ENCODE results near the gene PPARD.

PPARD gene

GRCh38 chr6:35309611-35310264, 32.6 kb upstream of the PPARD start:
- Histone ChIP-seq H3K27me3 (ENCODE audit: insufficient read depth, poor library complexity, severe bottlenecking) (no peaks in the 10 kb centered on the region), H3K4me3 (replicated peaks; ENCODE audit: insufficient read depth, low read length) (no peak overlapping the region), H3K27ac (replicated peaks) (no peak overlapping the region)
- DNase-seq (ENCODE audit: low read depth in 1 of 2, low spot score in 1 of 2): no peak
- TF ChIP-seq GABPA (IDR thresholded peaks at IDR 0.05; ENCODE audit: low read depth): no peak
- TF ChIP-seq POLR2AphosphoS5 (IDR thresholded peaks at IDR 0.05; ENCODE audit: low read depth): no peak
- TF ChIP-seq, protein P1, sequence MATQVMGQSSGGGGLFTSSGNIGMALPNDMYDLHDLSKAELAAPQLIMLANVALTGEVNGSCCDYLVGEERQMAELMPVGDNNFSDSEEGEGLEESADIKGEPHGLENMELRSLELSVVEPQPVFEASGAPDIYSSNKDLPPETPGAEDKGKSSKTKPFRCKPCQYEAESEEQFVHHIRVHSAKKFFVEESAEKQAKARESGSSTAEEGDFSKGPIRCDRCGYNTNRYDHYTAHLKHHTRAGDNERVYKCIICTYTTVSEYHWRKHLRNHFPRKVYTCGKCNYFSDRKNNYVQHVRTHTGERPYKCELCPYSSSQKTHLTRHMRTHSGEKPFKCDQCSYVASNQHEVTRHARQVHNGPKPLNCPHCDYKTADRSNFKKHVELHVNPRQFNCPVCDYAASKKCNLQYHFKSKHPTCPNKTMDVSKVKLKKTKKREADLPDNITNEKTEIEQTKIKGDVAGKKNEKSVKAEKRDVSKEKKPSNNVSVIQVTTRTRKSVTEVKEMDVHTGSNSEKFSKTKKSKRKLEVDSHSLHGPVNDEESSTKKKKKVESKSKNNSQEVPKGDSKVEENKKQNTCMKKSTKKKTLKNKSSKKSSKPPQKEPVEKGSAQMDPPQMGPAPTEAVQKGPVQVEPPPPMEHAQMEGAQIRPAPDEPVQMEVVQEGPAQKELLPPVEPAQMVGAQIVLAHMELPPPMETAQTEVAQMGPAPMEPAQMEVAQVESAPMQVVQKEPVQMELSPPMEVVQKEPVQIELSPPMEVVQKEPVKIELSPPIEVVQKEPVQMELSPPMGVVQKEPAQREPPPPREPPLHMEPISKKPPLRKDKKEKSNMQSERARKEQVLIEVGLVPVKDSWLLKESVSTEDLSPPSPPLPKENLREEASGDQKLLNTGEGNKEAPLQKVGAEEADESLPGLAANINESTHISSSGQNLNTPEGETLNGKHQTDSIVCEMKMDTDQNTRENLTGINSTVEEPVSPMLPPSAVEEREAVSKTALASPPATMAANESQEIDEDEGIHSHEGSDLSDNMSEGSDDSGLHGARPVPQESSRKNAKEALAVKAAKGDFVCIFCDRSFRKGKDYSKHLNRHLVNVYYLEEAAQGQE (IDR thresholded peaks at IDR 0.05; ENCODE audit: insufficient replicate concordance, low read depth): no peak
- no peak for TF ChIP-seq SPI1 (IDR thresholded peaks at IDR 0.05; ENCODE audit: borderline replicate concordance, low read depth)
- TF ChIP-seq, protein P2, sequence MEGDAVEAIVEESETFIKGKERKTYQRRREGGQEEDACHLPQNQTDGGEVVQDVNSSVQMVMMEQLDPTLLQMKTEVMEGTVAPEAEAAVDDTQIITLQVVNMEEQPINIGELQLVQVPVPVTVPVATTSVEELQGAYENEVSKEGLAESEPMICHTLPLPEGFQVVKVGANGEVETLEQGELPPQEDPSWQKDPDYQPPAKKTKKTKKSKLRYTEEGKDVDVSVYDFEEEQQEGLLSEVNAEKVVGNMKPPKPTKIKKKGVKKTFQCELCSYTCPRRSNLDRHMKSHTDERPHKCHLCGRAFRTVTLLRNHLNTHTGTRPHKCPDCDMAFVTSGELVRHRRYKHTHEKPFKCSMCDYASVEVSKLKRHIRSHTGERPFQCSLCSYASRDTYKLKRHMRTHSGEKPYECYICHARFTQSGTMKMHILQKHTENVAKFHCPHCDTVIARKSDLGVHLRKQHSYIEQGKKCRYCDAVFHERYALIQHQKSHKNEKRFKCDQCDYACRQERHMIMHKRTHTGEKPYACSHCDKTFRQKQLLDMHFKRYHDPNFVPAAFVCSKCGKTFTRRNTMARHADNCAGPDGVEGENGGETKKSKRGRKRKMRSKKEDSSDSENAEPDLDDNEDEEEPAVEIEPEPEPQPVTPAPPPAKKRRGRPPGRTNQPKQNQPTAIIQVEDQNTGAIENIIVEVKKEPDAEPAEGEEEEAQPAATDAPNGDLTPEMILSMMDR (IDR thresholded peaks at IDR 0.05; ENCODE audit: insufficient read depth, low read length): no peak

DNA sequence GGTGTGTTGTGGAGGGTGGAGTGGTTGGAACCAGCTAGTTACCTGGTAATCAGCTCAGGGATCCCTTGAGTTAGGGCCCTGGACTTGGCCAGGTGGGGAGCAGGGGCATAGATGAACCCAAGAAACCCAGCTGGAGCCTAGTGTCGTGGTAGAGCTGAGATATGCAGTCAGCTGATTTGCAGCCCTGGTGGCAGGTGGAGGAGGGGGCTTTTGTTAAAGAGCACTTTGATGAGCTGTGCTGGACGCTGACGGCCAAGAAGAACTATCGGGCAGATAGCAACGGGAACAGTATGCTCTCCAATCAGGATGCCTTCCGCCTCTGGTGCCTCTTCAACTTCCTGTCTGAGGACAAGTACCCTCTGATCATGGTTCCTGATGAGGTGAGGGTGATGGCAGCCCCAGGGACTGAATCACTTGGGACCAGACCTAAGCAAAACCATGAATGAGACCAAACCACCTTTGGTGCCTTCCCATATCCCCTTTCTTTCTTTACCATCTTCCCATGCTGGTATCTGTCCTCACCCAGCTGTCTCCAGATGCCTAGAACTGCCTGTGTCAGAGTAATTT, 32.0 kb upstream of the PPARD start:
- DNase-seq (ENCODE audit: low read depth in 1 of 2, low spot score in 1 of 2): no peak
- Histone ChIP-seq H3K27ac (replicated peaks) (peak overlapping the region; percentile 68), H3K4me3 (replicated peaks; ENCODE audit: insufficient read depth, low read length) (no peak overlapping the region), H3K27me3 (ENCODE audit: insufficient read depth, poor library complexity, severe bottlenecking) (no peaks in the 10 kb centered on the region)
- TF ChIP-seq, protein P1 (IDR thresholded peaks at IDR 0.05; ENCODE audit: insufficient replicate concordance, low read depth): no peak
- no peak for TF ChIP-seq POLR2AphosphoS5 (IDR thresholded peaks at IDR 0.05; ENCODE audit: low read depth)
- no peak for TF ChIP-seq SPI1 (IDR thresholded peaks at IDR 0.05; ENCODE audit: borderline replicate concordance, low read depth)
- TF ChIP-seq, protein P2 (IDR thresholded peaks at IDR 0.05; ENCODE audit: insufficient read depth, low read length): no peak
- TF ChIP-seq GABPA (IDR thresholded peaks at IDR 0.05; ENCODE audit: low read depth): no peak

DNA sequence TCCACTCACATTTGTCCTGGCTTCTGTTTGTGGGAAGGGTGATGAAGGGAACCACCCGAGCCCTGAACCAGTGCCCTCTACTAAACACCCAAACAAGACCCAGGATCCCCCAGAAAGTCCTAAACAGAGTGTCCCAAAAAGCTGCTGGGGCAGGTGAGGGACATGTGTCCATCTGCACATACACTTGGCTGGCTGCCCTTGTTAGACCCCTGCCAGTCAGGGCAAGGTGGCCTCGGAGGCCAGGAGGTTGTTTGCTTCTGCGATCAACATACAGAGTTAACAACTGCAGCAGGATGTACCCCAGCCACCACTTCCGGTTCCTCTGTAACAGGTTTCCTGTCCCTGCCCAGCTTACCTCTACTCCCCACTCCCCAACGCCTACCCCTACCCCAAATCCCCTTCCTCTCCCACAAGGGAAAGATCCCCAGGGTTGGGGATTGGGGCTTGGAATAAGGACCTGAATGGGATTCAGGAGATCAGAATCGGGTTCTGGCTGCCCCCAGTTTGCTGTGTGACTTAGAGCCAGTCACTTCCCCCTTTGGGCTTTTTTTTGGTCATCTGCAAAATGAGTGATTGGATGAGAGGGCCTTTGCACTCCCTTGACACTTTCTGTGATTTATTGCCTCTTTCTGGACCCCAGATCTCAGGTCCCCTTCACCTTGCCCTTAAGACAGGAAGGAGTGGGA, 30.8 kb upstream of the PPARD start:
- H3K27me3 ChIP-seq (ENCODE audit: insufficient read depth, poor library complexity, severe bottlenecking): no peaks in the 10 kb centered on the region
- peak; percentile 55 for TF ChIP-seq GABPA (IDR thresholded peaks at IDR 0.05; ENCODE audit: low read depth)
- TF ChIP-seq POLR2AphosphoS5 (IDR thresholded peaks at IDR 0.05; ENCODE audit: low read depth): 0 out of 2 replicates have a peak, but pooled peaks have one; percentile 41
- peak; percentile 67; the same call in 1 of the 2 replicates for TF ChIP-seq SPI1 (IDR thresholded peaks at IDR 0.05; ENCODE audit: borderline replicate concordance, low read depth)
- TF ChIP-seq, protein P2 (IDR thresholded peaks at IDR 0.05; ENCODE audit: insufficient read depth, low read length): no peak
- TF ChIP-seq, protein P1 (IDR thresholded peaks at IDR 0.05; ENCODE audit: insufficient replicate concordance, low read depth): no peak
- H3K27ac ChIP-seq (replicated peaks): peak overlapping the region; percentile 68
- H3K4me3 ChIP-seq (replicated peaks; ENCODE audit: insufficient read depth, low read length): no peak overlapping the region
- peak in 1 of 2 experiments; percentile 54 for DNase-seq (ENCODE audit: low read depth in 1 of 2, low spot score in 1 of 2)

Measured in HL-60 (cell line).